Gastroesophageal sphincter (tissue), 4 donors: Measurements from ENCODE around the gene TPRN. TPM values are rescaled to one million over a fixed set of nuclear protein-coding genes. Genes with fewer than 3 reads are reported as not detected.

Source experiments
- ATAC-seq: fragments of 150-250 bp; one replicate; pipeline ENCODE4 v1.9.1; 2016; ENCODE audit warnings: mild to moderate bottlenecking, moderate library complexity
- H3K27ac ChIP-seq, 4 donors: fragments of 200-600 bp; sonication (generic) in 3 of 4; 1 replicate in 3 of 4; 2 replicates in 1 of 4; pipeline ENCODE4 v1.5.1; 2016 to 2019
- H3K27me3 ChIP-seq: fragments of 200-600 bp; sonication (generic); one replicate; pipeline ENCODE4 v1.5.1; 2019
- H3K36me3 ChIP-seq, 2 donors: fragments of 200-600 bp; sonication (generic); one replicate each; pipeline ENCODE4 v1.5.1; 2019; ENCODE audit warnings: control low read depth in 1 of 2
- H3K4me1 ChIP-seq, 3 donors: fragments of 200-600 bp; sonication (generic); 1 replicate in 2 of 3; 2 replicates in 1 of 3; pipeline ENCODE4 v1.5.1; 2016 to 2019; ENCODE audit warnings: control low read depth in 2 of 3
- H3K4me3 ChIP-seq, 2 donors: fragments of 200-600 bp; sonication (generic); one replicate each; pipeline ENCODE4 v1.5.1; 2019; ENCODE audit warnings: mild to moderate bottlenecking in 1 of 2, moderate library complexity in 1 of 2
- H3K9me3 ChIP-seq, 3 donors: fragments of 200-600 bp; sonication (generic); one replicate each; pipeline ENCODE4 v1.5.1; 2017 to 2019; ENCODE audit warnings: control low read depth in 2 of 3
- EP300 ChIP-seq: sonication (generic); formaldehyde crosslinking; IDR thresholded peaks from one replicate; pipeline ENCODE4 v1.6.1; 2017; ENCODE audit warnings: antibody characterized with exemption, mild to moderate bottlenecking
- POLR2A ChIP-seq, 2 donors: fragments of 450-650 bp; IDR thresholded peaks; one replicate each; pipeline ENCODE4 v1.6.1; 2017; ENCODE audit warnings: antibody characterized with exemption in 2 of 2, mild to moderate bottlenecking in 2 of 2, moderate library complexity in 1 of 2
- POLR2AphosphoS5 ChIP-seq: sonication (generic); formaldehyde crosslinking; IDR thresholded peaks from one replicate; pipeline ENCODE4 v1.6.1; 2017; ENCODE audit warnings: antibody characterized with exemption
- WGBS, 2 donors: methylation state at CpG; one replicate each; pipeline ENCODE4 v1.1.5; 2018; ENCODE audit warnings: low coverage in 1 of 2; 5-methylcytosine and 5-hydroxymethylcytosine counted together
- total RNA-seq, 4 donors: library from RNA; depleted of rRNA; stranded (reverse); fragments of >200 nt; gene quantifications; one replicate each; pipeline ENCODE4 v1.1.0, GENCODE V29; 2016
- TF ChIP-seq, protein P1 (sequence below), 4 experiments: fragments of 200-600 bp in 2 of 4; fragments of 450-650 bp in 2 of 4; sonication (generic) in 1 of 4; IDR thresholded peaks; one replicate each; pipeline ENCODE4 v1.5.1; 2017 to 2019; ENCODE audit warnings: antibody characterized with exemption in 4 of 4, mild to moderate bottlenecking in 2 of 4, moderate library complexity in 2 of 4

TPRN gene
- total RNA-seq, 4 donors from 2014 or later = 3.6 to 11.6 (median 6.1) TPM

DNA sequence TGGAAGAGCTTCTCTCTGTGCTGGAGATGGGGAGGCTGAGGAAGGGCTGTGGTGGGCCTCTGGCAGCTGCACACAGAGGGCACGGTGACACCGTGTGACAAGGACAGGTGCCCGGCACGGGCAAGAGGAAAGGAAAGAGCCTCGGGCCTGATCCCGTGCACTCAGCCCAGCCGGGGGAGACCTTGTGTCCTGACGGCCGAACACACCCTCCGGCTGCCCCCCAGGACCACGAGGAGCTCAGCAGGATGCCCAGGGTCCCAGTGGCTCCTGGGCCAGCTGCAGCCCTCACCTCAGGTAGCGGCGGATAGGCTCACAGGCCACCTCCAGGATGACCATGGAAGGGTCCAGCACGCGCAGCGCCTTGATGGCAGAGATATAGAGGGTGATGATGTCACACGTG is 17.7 kb downstream of the TPRN start:
- 96% methylated on average over 4 of the region's 17 CpGs; no CpG with 5 or more reads in 1 of the 2 donors for WGBS, 2 donors
- TF ChIP-seq EP300 (no peak), POLR2A (IDR thresholded peaks at IDR 0.05) (no peak), POLR2AphosphoS5 (no peak)
- TF ChIP-seq, protein P1, sequence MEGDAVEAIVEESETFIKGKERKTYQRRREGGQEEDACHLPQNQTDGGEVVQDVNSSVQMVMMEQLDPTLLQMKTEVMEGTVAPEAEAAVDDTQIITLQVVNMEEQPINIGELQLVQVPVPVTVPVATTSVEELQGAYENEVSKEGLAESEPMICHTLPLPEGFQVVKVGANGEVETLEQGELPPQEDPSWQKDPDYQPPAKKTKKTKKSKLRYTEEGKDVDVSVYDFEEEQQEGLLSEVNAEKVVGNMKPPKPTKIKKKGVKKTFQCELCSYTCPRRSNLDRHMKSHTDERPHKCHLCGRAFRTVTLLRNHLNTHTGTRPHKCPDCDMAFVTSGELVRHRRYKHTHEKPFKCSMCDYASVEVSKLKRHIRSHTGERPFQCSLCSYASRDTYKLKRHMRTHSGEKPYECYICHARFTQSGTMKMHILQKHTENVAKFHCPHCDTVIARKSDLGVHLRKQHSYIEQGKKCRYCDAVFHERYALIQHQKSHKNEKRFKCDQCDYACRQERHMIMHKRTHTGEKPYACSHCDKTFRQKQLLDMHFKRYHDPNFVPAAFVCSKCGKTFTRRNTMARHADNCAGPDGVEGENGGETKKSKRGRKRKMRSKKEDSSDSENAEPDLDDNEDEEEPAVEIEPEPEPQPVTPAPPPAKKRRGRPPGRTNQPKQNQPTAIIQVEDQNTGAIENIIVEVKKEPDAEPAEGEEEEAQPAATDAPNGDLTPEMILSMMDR (IDR thresholded peaks at IDR 0.05) = no peak
- Histone ChIP-seq H3K9me3 (no peaks in the 10 kb centered on the region), H3K4me3 (no peak overlapping the region), H3K27ac (no peak overlapping the region), H3K27me3 (no peaks in the 10 kb centered on the region), H3K4me1 (peaks cover 0 to 33% (median 21%) of the 10 kb centered on the region in 3 donors), H3K36me3 (peaks cover 0 to 88% of the 10 kb centered on the region in 2 donors)
- ATAC-seq = no peak

DNA sequence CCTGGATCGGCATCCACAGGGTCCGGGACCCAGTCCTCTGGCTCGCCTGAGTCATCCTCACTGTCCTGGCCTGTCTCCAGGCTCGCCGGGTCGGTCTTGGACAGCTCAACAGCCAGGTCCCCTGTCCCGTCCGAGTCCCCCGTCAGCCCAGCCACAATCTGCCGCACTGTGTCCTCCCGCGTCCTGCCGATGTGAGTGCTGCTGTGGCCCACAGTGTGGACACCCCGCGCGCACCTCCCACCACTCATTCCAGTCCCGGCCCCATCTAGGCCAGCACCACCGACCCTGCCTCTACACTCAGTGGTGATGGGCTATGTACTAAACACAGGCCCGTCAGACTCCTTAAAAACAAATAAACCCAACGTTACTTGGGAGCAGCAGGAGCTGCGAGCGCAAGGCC is 18.9 kb downstream of the TPRN start:
- H3K36me3 ChIP-seq = peaks cover 0 to 99% of the 10 kb centered on the region in 2 donors
- 96% methylated on average over 9 of the region's 22 CpGs; no CpG with 5 or more reads in 1 of the 2 donors for WGBS, 2 donors
- H3K27ac ChIP-seq = no peak overlapping the region
- ATAC-seq = no peak
- peaks cover 0 to 21% (median 10%) of the 10 kb centered on the region in 3 donors for H3K4me1 ChIP-seq
- no peaks in the 10 kb centered on the region for H3K9me3 ChIP-seq
- TF ChIP-seq, protein P1 (IDR thresholded peaks at IDR 0.05) = no peak
- TF ChIP-seq POLR2A (IDR thresholded peaks at IDR 0.05) (no peak), POLR2AphosphoS5 (no peak), EP300 (no peak)
- H3K27me3 ChIP-seq = no peaks in the 10 kb centered on the region
- H3K4me3 ChIP-seq = no peak overlapping the region

DNA sequence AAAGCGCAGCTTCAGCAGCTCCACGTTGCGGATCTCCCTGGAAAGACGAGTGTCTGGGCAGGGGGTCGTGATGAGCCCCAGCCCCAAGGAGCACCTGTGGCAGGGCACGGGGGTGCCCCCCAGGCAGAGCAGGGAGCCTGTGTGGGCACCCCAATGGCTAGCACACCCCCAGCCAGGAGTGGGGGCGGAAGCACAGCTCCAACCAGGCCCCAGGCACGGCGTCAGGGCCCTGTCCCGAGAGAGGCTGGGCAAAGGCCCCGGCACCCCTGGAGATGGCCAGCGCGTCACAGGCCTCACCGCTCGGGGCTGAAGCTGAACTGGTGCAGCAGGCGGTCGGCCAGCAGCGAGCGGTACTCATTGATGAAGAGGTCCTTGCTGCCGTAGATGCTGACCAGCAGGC is 20.1 kb downstream of the TPRN start:
- Histone ChIP-seq H3K27ac (no peak overlapping the region), H3K4me1 (peaks cover 0 to 9% (median 0%) of the 10 kb centered on the region in 3 donors), H3K36me3 (peaks cover 0 to 88% of the 10 kb centered on the region in 2 donors), H3K4me3 (no peak overlapping the region), H3K9me3 (no peaks in the 10 kb centered on the region), H3K27me3 (no peaks in the 10 kb centered on the region)
- no CpG with 5 or more reads among the region's 20 CpGs for WGBS, 2 donors
- TF ChIP-seq, protein P1 (IDR thresholded peaks at IDR 0.05) = no peak
- ATAC-seq = no peak

GRCh38 chr9:137179761-137180160 is 20.8 kb downstream of the TPRN start:
- Histone ChIP-seq H3K4me3 (no peak overlapping the region), H3K27ac (no peak overlapping the region), H3K36me3 (peaks cover 0 to 81% of the 10 kb centered on the region in 2 donors), H3K27me3 (no peaks in the 10 kb centered on the region), H3K4me1 (peaks cover 0 to 8% (median 0%) of the 10 kb centered on the region in 3 donors), H3K9me3 (no peaks in the 10 kb centered on the region)
- ATAC-seq = no peak
- TF ChIP-seq, protein P1 (IDR thresholded peaks at IDR 0.05) = no peak
- no peak for TF ChIP-seq POLR2A (IDR thresholded peaks at IDR 0.05)
- TF ChIP-seq POLR2AphosphoS5 = no peak
- no peak for TF ChIP-seq EP300
- no CpG with 5 or more reads among the region's 17 CpGs for WGBS, 2 donors

DNA sequence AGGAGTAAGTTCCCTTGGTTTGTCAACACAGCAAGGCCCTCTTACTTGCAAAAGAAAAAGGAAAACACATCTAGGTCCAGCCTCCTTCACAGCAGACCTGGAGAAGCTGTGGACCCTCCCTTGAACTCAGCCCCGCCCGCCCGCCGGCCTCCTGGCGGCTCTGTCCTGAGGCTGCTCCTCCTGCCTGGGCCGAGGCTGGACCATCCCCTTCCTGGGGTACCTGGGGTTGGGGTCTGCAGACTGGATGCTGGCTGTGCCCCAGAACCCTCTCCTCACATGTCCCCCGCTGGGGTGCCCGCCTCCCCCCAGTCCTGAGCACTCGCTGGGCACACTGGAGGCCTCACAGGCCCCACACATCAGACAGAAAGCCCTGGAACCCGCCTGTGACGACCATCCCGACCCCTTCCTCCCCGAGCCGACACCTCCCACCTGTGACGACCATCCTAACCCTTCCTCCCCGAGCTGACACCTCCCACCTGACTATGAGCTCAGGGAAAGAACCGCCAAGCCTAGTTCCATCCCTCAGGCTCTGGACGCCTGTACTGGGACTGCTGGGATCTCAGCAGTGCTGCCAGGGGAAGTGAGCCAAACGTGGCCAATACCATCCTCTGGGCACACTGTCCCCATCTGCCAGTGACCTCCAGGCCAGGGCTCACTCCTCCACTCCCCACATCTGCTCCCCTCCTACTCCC is 21.5 kb downstream of the TPRN start:
- WGBS, 2 donors = 81% methylated on average over 6 of the region's 19 CpGs; no CpG with 5 or more reads in 1 of the 2 donors
- H3K36me3 ChIP-seq = peaks cover 0 to 74% of the 10 kb centered on the region in 2 donors
- no peak for ATAC-seq
- H3K27me3 ChIP-seq = peaks cover 5% of the 10 kb centered on the region
- peaks cover 0 to 7% (median 0%) of the 10 kb centered on the region in 3 donors for H3K4me1 ChIP-seq
- no peak for TF ChIP-seq POLR2AphosphoS5
- no peak for TF ChIP-seq POLR2A (IDR thresholded peaks at IDR 0.05)
- TF ChIP-seq EP300 = no peak
- TF ChIP-seq, protein P1 (IDR thresholded peaks at IDR 0.05) = no peak
- no peaks in the 10 kb centered on the region for H3K9me3 ChIP-seq
- no peak overlapping the region for H3K27ac ChIP-seq
- no peak overlapping the region for H3K4me3 ChIP-seq
